Measurements from ENCODE around the gene DCTN5. TPM values are rescaled to one million over a fixed set of nuclear protein-coding genes. Genes with fewer than 3 reads are reported as not detected.
A peak's percentile ranks its signal among the peaks of the same experiment; 100 is the strongest.
"Not testable (repeated sequence)": the region's sequence is repeated elsewhere in the genome, so short reads cannot be mapped to it uniquely, and the experiment has no call there.

Gene DCTN5
- total and polyA plus RNA-seq, 2 of the 13 experiments (the other 11 are each of a cell fraction or from before 2014, with no cell fraction given): 105 to 207 TPM

GRCh38 chr16:23722613-23723240 lies 81.5 kb downstream of the DCTN5 start (continued):
- TF ChIP-seq THAP11 (CRISPR knock-in tag; IDR thresholded peaks at IDR 0.05) (0 out of 2 replicates have a peak, but pooled peaks have one; percentile 14), SOX13 (CRISPR knock-in tag; conservative IDR thresholded peaks at IDR 0.05 in 1 of 2, IDR thresholded peaks at IDR 0.05 in 1 of 2) (peak in 1 of 2 experiments; percentile 73; a peak in 2 of 4 replicates), SAP130 (CRISPR knock-in tag; IDR thresholded peaks at IDR 0.05; ENCODE audit: low read depth) (peak; percentile 35; the same call in 1 of the 2 replicates), ZBTB7B (CRISPR knock-in tag; IDR thresholded peaks at IDR 0.05) (0 out of 2 replicates have a peak, but pooled peaks have one; percentile 26), FOXA3 (CRISPR knock-in tag; IDR thresholded peaks at IDR 0.05) (peak; percentile 63), NR2F6 (IDR thresholded peaks at IDR 0.05) (peak; percentile 70), NR2F6 (CRISPR knock-in tag; IDR thresholded peaks at IDR 0.05) (peak; percentile 47; the same call in 1 of the 2 replicates), SOX6 (CRISPR knock-in tag; IDR thresholded peaks at IDR 0.05) (peak; percentile 78)
- TF ChIP-seq, protein P1, sequence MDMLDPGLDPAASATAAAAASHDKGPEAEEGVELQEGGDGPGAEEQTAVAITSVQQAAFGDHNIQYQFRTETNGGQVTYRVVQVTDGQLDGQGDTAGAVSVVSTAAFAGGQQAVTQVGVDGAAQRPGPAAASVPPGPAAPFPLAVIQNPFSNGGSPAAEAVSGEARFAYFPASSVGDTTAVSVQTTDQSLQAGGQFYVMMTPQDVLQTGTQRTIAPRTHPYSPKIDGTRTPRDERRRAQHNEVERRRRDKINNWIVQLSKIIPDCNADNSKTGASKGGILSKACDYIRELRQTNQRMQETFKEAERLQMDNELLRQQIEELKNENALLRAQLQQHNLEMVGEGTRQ (IDR thresholded peaks at IDR 0.05; ENCODE audit: low read depth, low read length): not testable (repeated sequence)
- TF ChIP-seq, protein P1 (CRISPR knock-in tag; IDR thresholded peaks at IDR 0.05; ENCODE audit: borderline replicate concordance): 0 out of 2 replicates have a peak, but pooled peaks have one; percentile 33
- TF ChIP-seq, protein P2, sequence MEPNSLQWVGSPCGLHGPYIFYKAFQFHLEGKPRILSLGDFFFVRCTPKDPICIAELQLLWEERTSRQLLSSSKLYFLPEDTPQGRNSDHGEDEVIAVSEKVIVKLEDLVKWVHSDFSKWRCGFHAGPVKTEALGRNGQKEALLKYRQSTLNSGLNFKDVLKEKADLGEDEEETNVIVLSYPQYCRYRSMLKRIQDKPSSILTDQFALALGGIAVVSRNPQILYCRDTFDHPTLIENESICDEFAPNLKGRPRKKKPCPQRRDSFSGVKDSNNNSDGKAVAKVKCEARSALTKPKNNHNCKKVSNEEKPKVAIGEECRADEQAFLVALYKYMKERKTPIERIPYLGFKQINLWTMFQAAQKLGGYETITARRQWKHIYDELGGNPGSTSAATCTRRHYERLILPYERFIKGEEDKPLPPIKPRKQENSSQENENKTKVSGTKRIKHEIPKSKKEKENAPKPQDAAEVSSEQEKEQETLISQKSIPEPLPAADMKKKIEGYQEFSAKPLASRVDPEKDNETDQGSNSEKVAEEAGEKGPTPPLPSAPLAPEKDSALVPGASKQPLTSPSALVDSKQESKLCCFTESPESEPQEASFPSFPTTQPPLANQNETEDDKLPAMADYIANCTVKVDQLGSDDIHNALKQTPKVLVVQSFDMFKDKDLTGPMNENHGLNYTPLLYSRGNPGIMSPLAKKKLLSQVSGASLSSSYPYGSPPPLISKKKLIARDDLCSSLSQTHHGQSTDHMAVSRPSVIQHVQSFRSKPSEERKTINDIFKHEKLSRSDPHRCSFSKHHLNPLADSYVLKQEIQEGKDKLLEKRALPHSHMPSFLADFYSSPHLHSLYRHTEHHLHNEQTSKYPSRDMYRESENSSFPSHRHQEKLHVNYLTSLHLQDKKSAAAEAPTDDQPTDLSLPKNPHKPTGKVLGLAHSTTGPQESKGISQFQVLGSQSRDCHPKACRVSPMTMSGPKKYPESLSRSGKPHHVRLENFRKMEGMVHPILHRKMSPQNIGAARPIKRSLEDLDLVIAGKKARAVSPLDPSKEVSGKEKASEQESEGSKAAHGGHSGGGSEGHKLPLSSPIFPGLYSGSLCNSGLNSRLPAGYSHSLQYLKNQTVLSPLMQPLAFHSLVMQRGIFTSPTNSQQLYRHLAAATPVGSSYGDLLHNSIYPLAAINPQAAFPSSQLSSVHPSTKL (CRISPR knock-in tag; IDR thresholded peaks at IDR 0.05): peak; percentile 66
- not testable (repeated sequence) for TF ChIP-seq SOX13, SOX6 (IDR thresholded peaks at IDR 0.05)
- TF ChIP-seq, protein P3, sequence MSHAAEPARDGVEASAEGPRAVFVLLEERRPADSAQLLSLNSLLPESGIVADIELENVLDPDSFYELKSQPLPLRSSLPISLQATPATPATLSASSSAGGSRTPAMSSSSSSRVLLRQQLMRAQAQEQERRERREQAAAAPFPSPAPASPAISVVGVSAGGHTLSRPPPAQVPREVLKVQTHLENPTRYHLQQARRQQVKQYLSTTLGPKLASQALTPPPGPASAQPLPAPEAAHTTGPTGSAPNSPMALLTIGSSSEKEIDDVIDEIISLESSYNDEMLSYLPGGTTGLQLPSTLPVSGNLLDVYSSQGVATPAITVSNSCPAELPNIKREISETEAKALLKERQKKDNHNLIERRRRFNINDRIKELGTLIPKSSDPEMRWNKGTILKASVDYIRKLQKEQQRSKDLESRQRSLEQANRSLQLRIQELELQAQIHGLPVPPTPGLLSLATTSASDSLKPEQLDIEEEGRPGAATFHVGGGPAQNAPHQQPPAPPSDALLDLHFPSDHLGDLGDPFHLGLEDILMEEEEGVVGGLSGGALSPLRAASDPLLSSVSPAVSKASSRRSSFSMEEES (CRISPR knock-in tag; IDR thresholded peaks at IDR 0.05): peak; percentile 88
- TF ChIP-seq, protein P4, sequence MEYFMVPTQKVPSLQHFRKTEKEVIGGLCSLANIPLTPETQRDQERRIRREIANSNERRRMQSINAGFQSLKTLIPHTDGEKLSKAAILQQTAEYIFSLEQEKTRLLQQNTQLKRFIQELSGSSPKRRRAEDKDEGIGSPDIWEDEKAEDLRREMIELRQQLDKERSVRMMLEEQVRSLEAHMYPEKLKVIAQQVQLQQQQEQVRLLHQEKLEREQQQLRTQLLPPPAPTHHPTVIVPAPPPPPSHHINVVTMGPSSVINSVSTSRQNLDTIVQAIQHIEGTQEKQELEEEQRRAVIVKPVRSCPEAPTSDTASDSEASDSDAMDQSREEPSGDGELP (IDR thresholded peaks at IDR 0.05; ENCODE audit: borderline replicate concordance, low read depth): peak; percentile 67; the same call in 1 of the 2 replicates
